ENCODE data around the gene PCF11.

Gene PCF11

DNA sequence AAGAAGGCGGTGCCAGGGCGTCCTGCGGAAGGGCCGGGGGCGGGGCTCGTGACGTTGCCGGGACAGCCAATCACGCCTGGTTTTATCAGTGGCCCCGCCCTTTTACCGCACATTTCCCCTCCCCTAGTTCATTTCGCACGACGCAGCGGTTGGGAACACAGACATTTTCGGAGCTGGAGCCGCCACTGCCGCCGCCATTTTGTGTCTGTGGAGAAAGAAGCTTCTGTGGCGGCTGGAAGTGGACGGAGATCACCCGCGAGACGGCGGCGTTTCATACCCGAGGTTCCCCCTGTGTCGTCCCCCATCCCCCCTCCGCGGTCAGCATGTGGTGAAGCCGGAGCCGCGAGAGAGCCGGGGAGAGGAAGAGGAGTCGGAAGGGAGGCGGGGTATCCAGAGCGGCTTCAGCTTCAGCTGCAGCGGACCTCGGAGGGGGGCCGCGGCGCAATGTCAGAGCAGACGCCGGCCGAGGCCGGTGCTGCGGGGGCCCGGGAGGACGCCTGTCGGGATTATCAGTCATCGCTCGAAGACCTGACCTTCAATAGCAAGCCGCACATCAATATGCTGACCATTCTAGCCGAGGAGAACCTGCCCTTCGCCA lies at the start of gene PCF11:
Gene PCF11 (plus strand): TSS at position 136 of the 598 bp plus-strand sequence. CDS start 309 bp downstream, at position 445.
- H3K4me3 ChIP-seq (ENCODE audit: low read depth, low read length), result peak within 1 kb of the TSS; percentile 95
- no peak for DNase-seq (ENCODE audit: low read depth)
- TF ChIP-seq CTCF (IDR thresholded peaks at IDR 0.05; ENCODE audit: low read depth, low read length) (no peak), MYC (IDR thresholded peaks at IDR 0.05; ENCODE audit: low read depth, low read length) (peak; percentile 90; the same call in 1 of the 2 replicates), POLR2A (IDR thresholded peaks at IDR 0.05; ENCODE audit: extremely low read depth, insufficient read length) (peak; percentile 99)
- TF ChIP-seq, protein P1, sequence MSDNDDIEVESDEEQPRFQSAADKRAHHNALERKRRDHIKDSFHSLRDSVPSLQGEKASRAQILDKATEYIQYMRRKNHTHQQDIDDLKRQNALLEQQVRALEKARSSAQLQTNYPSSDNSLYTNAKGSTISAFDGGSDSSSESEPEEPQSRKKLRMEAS (IDR thresholded peaks at IDR 0.05; ENCODE audit: low read depth, low read length), result no peak; the same call in 1 of the 2 replicates

DNA sequence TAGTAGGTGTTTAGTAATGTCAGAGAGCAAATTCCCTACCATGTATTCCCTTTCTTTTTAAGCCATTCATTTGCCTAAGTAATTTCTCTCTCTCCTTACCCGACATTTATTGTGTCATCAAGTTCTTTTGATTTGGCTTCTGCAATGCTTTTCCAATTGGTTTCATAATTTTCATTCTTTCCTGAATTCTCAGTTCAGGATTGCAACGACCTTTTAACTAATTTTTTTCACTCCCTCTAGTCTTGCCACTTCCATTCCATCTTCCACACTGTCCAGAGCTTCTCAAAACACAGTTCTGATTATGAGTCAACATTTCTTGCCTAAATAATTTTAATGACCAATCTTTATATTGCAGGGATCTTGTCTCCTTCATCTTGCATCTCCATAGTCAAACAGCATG lies 44.0 kb upstream of the PCF11 start:
- no peak for DNase-seq (ENCODE audit: low read depth)
- TF ChIP-seq MYC (IDR thresholded peaks at IDR 0.05; ENCODE audit: low read depth, low read length) (no peak), CTCF (IDR thresholded peaks at IDR 0.05; ENCODE audit: low read depth, low read length) (no peak), POLR2A (IDR thresholded peaks at IDR 0.05; ENCODE audit: extremely low read depth, insufficient read length) (no peak)
- TF ChIP-seq, protein P1 (IDR thresholded peaks at IDR 0.05; ENCODE audit: low read depth, low read length), result no peak
- no peak overlapping the region for H3K4me3 ChIP-seq (ENCODE audit: low read depth, low read length)

GRCh38 chr11:83115026-83115425 lies 41.9 kb upstream of the PCF11 start:
- TF ChIP-seq, protein P1 (IDR thresholded peaks at IDR 0.05; ENCODE audit: low read depth, low read length), result no peak
- TF ChIP-seq CTCF (IDR thresholded peaks at IDR 0.05; ENCODE audit: low read depth, low read length), result no peak
- TF ChIP-seq POLR2A (IDR thresholded peaks at IDR 0.05; ENCODE audit: extremely low read depth, insufficient read length), result no peak
- TF ChIP-seq MYC (IDR thresholded peaks at IDR 0.05; ENCODE audit: low read depth, low read length), result no peak
- H3K4me3 ChIP-seq (ENCODE audit: low read depth, low read length), result no peak overlapping the region
- no peak for DNase-seq (ENCODE audit: low read depth)

DNA sequence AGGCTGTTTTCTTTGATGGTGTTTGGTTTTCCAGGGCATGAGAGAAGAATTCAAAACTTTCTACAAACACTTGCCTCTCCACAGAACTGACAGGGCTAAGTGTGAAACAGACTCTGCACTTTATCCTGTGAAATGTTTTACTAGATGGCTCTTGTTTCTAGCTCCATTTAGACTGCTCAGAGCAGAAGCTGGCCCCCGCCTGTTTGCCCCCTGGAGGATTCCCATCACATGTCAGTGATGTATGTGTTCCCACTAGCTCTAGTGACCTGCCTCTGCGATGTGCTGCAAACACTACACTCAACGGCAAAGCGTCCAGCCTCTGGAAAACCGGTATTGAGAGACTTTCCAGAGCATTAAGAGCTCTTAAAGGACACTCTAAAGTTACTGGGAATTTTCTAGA lies 41.4 kb upstream of the PCF11 start:
- no peak overlapping the region for H3K4me3 ChIP-seq (ENCODE audit: low read depth, low read length)
- no peak for DNase-seq (ENCODE audit: low read depth)
- no peak for TF ChIP-seq CTCF (IDR thresholded peaks at IDR 0.05; ENCODE audit: low read depth, low read length)
- TF ChIP-seq POLR2A (IDR thresholded peaks at IDR 0.05; ENCODE audit: extremely low read depth, insufficient read length), result no peak

DNA sequence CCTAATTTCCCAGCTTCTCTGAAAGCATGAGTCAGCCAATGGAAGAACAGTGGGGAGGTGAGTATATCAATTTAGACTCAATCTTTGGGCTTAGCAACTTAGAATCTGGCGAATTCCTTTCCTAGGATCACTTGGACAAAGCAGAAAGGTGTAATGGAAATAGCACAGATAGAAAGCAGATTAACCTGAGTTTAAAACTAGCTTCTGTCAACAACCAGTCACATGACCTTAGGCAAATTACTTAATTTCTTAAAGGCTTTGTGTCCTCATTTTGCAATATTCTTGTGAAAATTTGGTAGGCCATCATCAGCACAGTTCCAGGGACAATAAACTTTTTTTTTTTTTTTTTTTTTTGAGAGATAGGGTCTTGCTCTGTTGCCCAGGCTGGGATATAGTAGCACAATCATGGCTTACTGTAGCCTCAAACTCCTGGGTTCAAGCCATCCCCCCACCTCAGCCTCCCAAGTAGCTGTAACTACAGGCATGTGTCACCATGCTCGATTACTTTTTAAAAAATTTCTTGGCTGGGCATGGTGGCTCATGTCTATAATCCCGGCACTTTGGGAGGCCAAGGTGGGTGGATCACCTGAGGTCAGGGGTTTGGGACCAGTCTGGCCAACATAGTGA lies 40.8 kb upstream of the PCF11 start:
- TF ChIP-seq, protein P1 (IDR thresholded peaks at IDR 0.05; ENCODE audit: low read depth, low read length), result no peak
- TF ChIP-seq MYC (IDR thresholded peaks at IDR 0.05; ENCODE audit: low read depth, low read length), result no peak
- no peak for TF ChIP-seq CTCF (IDR thresholded peaks at IDR 0.05; ENCODE audit: low read depth, low read length)
- no peak for TF ChIP-seq POLR2A (IDR thresholded peaks at IDR 0.05; ENCODE audit: extremely low read depth, insufficient read length)
- no peak overlapping the region for H3K4me3 ChIP-seq (ENCODE audit: low read depth, low read length)
- no peak for DNase-seq (ENCODE audit: low read depth)
